ENCODE results near the gene ZNF512B.
"Not testable (repeated sequence)": the region's sequence is repeated elsewhere in the genome, so short reads cannot be mapped to it uniquely, and the experiment has no call there.

ZNF512B gene

DNA sequence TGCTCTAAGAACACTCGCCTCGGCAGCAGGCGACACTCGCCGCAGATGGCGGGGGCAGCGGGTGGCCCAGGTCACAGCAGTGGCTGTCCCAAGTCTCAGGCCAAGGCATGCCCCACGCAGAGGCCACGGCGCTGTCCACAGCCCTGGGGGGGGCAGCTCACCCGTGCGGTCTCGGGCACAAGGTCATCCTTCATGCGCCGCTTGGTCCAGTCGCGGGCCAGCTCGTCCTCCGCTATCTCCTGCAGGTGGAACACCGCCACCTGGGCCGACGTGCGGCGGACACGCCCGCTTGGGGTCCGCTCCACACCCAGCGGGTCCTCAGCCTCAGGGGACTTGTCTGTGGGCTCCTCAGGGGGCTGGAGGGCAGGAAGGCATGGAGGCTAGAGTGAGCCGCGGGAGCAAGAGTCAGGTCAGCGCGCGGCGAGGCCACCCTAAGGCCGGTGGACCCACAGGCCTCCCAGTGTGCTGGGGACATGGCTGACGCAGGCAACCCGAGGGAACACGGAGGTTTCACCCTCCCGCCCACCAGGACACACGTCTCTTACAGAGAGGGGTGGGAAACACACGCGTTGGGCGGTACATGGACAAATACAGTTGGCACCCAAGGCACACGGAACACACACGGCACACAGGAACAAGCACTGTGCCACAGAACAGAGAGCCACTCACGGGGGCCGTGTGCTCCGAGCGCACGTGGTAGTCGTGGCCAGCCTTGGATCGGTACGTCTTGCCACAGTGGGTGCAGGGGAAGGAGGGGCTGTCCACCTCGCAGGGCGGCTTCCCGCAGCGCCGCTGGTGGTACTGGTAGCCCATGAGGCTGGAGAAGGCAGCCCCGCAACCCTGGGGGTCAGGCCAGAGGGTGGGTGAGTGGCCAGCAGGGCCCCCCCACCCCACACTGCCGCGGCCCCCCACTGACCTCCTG, 7.0 kb downstream of the ZNF512B start:
- no peak for DNase-seq (ENCODE audit: low read depth in 2 of 2)

DNA sequence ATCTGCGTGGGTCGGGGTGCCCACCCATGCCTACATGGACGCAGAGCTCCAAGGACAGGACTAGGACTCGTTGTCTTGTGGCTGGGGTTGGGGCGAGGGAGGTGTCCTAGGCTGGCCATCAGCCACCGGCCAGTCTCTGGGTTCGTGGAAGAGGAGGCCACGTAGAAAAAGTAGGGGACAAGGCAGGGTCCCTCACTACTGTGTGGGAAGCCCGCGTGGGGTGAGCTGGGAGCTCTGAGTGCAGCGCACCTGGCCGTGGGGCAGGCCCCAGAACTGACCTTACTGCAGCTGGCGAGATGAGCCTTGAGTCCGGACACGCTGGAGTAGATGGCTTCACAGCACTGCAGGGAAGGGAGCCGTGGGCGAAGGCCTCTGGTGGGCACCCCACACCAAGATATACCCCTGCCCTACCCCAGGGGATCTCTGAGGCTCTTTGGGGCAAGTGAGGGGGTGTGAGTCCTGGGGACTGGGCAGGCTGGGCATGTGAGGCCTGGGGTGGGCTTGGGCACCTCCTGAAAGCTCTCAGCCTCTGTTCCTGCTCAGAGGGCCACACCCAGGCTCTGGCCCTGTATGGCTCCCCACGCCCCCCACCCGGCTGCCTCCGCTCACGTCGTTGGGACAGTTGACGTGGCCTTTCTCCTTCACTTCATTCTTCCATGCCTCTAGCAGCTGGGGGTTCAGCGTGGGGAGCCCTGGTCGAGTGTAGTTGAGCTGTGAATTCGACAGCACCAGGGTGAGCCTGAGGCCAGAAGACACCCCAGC, 7.9 kb downstream of the ZNF512B start:
- DNase-seq (ENCODE audit: low read depth in 2 of 2): no peak

DNA sequence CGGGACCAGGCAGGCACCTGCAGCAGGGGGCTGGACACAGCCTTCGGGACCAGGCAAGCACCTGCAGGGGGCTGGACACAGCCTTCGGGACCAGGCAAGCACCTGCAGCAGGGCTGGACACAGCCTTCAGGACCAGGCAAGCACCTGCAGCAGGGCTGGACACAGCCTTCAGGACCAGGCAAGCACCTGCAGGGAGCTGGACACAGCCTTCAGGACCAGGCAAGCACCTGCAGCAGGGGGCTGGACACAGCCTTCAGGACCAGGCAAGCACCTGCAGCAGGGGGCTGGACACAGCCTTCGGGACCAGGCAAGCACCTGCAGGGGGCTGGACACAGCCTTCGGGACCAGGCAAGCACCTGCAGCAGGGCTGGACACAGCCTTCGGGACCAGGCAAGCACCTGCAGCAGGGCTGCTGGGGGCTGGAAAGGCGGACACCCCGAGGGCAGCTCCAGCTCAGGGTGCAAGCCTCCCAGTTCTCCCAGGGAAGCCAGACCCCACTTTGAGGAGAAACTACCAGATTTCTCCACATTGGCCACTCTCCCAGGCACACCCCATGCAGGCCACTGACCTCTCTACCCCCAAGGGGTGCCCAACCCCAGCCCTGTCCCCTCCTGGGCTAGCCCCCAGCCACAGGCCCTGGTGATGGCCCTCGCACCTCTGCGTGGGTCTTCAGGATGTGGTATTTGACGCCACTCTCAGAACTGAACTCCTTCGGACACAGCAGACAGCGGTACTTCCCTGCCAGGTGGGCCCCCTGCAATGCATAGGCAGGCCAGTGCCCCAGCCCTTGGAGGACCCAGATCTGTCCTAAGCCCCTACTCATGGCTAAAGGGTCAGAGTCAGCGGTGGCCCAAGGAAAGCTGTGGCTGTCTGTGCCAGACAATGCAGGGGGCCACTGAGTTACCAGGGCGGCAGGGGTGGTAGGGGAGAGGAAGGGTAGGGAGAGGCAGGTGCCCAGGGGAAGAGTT, 8.8 kb downstream of the ZNF512B start:
- not testable (repeated sequence) for DNase-seq (ENCODE audit: low read depth in 2 of 2)

DNA sequence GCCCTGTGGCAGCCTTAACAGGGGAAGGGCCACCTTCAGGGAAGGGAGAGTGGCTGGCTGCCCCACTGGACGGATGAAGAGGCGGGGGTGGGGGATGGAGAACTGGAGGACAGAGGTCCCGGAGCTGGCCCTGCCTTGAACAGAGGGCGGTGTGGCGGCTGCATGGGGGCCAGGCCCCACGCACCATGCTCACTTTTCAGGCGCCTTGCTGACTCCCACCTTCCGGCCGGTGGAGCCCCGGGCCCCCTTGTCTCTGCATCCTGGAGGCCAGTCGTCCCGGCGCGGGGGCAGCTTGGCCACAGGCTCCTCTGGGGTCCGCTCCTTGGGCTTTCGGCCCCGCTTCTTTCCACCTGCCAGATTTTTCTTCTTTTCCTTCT, 10.0 kb downstream of the ZNF512B start:
- no peak for DNase-seq (ENCODE audit: low read depth in 2 of 2)

DNA sequence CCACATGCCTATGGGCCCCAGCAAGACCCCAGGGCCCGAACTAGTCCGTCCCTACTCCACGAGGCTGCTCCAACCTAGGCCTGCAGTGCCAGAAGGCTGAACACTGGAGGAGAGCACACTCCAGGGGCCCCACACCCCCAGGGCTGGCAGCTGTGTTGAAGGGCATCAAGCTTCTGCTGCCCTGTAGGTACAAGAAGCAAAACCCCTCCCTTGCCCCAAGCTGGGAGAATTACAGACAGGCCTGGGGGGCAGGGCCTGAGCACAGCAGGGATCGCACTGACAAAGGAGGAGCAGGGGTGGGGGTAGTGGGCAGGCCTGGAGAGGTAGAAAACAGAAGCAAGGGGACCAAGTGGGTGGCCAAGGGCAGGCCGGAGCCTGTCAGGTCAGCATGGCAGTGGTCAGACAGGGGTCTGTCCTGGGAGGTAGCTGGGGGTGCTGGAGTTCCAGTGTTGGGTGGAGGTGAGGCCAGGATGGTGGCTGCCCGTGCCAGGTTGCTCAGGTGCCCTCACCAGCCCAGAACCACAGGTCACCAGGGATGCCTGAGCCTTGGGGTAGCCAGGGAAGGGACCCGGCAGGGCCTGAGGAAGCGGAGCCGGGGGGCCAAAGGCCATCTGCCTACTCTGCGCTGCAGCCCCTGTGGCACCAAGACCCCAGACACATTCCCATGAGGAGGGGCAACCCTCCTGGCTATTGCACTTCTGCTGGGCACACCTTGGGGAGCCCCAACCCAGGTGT, 10.6 kb downstream of the ZNF512B start:
- no peak for DNase-seq (ENCODE audit: low read depth in 2 of 2)

DNA sequence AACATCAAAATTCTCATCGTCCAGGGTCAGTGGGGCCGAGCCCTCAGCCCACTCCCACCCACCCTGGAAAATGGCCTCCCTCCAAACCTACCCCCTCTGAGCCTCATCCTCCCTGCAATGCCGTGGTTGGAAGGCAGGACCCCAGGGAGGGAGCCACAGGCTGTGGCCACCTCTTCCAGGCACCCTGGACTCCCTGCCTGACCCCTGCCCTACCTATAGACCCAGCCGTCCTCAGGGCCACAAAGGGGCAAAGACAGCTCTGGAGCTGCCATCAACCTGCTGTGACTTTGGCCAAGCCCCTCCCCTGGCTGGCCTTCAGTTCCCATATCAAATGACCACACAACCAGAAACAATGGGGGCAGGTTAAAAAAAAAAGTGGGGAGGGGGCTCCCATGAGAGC, 11.3 kb downstream of the ZNF512B start:
- DNase-seq (ENCODE audit: low read depth in 2 of 2): no peak

DNA sequence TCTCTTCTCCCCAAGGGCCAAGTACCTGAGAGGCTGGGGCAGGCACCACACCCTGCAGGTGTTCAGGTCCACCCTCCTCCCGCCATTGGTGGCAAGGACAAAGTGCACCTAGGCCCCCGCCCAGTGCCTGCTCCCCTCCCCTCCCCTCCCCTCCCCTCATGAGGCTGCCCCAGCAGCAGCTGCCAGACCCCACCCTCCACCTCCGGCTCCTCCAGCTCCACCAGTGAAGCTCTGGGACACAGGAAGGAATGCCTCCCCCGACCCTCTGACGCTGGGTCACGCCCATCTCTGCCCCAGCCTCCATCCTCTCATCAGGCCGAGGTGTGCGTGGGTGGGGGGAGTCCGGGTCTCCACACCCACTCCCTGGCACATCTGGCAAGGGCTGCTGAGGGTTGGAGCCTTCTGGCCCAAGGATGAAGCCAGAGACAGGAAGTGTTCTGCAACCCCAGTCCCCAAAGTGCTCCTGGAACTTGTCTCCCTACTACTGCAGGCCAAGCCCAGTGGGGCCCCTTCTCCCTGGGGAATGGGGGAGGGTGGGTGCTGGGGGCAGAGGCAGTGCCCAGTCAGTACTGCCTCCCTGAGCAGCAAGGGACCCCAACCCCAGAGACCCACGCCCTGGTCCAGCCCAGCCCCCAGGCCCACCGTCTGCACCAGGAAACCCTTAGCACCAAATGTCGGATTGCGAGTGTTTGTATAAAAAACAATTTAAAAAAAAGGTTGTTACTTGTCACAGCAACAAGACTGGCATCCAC, 11.9 kb downstream of the ZNF512B start:
- peak in 1 of 2 experiments; percentile 46 for DNase-seq (ENCODE audit: low read depth in 2 of 2)

DNA sequence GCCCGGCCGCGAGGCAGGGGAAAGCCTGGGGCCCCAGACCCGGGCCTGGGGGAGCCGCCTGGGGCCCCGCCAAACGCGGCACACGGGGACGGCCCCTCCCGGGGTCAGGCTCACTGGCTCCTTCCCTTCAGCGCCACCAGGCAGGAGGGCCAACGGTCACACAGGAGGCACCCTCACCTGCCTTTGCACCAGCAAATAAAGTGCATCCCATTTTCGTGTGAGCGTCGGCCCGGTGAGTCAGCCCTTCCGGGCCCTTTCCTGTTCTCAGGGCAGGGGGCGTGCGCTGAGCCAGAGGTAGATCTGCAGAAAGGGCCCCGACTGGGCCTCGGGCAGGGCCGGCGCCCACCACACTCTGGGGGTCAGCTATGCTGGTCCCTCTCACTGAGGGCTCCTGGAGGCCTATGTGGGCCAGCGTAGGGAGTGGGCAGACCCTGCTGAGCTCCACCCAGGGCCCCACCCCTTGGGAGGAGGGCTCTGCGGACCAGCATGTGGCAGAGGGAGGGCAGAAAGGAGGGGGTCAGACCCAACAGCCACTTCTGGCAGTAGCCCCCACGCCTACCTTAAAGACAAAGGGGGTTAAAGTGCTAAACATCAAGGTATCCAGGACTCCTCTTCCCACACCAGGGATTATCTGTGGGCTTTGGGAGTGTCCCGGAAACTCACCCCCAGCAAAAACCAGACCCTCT, 12.6 kb downstream of the ZNF512B start:
- peak; percentile 49 to 67 for DNase-seq (ENCODE audit: low read depth in 2 of 2)

DNA sequence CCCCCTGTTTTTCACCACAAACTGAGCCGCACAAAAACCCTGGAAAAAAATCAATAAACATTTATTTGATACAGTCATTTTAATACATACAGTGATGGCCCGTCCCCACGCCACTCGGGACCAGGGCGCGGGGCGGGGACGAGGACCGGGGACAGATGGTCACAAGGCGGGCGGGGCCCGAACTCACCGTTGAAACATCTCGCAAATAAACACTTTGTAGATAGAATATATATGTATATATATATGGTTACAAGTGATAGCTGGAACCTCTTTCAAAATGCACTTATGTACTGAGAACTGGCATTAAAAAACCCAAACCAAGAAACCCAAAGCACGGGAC, 13.1 kb downstream of the ZNF512B start:
- no peak for DNase-seq (ENCODE audit: low read depth in 2 of 2)

DNA sequence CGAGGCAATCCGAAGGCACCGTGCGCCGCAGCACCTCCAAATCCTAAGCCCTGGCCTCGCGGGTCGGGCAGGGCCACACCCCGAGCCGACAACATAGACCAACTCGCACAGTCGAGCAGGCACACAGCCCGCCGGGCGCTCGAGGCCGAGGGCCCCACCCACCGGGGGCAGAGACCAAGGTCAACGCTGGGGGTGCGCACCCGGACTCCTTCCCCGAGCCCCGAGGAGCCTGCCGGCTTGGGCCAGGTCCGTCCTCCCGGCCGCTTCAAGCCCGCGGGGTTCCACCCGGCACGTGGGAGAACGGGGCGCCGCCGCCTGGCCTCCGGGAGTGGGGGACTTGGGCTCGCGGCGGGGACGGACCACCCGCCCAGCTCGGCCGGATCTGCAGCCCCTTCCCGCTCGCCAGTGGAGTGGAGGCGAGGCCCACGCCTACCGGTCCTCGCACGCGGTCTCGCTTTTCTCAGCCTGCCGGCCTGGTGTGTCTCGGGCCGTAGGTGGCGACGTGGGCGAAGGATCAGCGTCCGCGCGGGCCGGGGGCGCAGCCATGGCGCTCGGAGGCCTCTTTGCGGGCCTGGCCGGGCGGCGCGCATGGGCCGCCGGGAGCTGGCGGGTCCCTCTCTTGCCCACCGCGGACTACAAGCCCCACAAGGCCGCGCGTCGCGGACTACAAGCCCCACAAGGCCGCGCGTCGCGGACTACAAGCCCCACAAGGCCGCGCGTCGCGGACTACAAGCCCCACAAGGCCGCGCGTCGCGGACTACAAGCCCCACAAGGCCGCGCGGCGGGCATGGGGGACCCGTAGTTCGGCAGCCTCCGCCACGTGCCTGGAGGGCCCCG, 13.7 kb downstream of the ZNF512B start, which contains the start of gene UCKL1:
Gene UCKL1, minus strand, starts transcription at position 590 of the 837 bp plus-strand sequence. Its CDS starts 44 bp downstream, at position 546.
- DNase-seq (ENCODE audit: low read depth in 2 of 2): peak; percentile 74 to 86

DNA sequence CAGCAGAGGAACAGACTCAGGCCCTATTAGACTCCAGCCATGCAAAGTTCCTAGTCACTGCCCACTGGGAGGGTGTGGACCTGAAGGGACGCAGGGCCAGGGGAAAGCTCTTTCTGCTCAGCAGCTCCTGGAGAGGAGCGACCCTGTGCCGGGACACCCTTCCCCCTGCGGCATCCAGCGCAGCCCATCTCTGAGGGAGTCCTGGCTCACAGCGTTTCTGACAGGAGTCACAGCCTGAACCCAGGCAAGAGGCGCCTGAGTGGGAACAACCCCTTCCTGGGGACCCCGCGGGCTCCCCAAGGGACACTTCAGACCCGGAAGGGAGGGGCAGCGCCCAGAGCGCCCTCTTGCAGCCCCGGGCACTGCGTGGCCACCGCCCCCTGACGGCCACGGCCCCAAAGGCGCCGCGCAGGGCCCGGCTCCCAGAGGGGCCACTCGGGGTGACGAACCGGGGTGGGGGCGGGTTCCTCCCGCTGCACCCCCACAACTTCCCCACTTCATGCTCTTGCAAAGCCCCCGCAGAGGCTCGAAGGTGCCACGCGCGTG, 14.4 kb downstream of the ZNF512B start:
- DNase-seq (ENCODE audit: low read depth in 2 of 2): no peak

DNA sequence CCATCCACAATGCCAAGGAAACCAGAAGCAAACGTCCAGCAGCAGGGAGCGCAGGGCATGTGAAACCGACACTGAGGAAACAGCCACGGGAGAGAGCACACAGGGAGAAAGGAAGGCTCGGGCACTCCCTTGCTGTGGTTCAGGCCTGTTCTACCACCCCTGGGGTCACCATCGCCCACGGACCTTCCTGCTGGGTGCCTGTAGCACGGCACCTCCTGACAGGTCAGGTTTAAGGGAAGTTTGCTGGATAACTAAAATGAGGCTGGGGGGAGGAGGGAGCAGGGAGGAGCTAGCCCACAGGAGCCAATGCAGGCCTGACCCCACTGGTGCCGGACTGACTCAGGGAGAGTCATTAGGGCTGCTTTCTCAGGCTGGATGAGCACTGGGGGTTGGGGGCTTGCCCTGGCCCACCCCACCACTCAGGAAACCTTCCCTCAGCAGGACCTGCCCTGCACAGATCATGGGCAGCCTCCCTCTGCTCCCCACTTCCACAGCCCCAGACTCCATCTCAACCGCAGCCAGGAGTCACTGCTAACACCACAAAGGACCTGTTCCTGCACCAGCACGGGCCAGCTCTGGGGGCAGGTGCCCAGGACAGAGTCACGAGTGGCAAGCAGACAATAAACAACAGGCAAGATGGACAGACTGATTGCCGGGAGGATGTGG, 15.8 kb downstream of the ZNF512B start:
- no peak for DNase-seq (ENCODE audit: low read depth in 2 of 2)

DNA sequence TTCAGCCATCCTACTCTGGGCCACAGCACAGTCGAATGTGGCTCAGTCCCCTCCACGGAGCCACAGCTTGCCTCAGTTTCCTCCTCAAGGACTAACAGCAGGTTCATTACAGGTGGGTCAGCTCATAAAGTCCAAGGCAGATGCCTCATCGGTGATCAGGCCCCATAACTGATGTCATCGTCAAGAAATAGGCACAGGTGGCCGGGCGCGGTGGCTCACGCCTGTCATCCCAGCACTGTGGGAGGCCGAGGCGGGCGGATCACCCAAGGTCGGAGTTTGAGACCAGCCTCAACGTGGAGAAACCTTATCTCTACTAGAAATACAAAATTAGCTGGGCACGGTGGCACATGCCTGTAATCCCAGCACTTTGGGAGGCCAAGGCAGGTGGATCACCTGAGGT, 17.0 kb downstream of the ZNF512B start:
- DNase-seq (ENCODE audit: low read depth in 2 of 2): no peak

DNA sequence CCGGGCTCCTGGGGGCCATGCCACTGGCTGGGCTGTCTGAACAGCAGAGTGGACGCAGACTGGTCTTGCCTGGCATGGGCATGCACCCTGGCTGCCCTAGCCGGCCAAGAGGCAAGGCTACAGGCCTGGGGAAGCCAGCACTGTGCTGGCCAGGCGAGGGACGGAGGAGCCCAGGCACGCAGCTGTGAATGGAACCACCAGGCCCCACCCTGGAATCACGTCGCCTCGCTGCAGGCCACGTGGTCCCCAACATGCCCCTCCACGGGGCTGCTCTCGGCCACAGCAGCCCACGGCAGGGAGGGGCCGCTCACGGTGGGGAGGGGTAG, 17.6 kb downstream of the ZNF512B start:
- DNase-seq (ENCODE audit: low read depth in 2 of 2): no peak

DNA sequence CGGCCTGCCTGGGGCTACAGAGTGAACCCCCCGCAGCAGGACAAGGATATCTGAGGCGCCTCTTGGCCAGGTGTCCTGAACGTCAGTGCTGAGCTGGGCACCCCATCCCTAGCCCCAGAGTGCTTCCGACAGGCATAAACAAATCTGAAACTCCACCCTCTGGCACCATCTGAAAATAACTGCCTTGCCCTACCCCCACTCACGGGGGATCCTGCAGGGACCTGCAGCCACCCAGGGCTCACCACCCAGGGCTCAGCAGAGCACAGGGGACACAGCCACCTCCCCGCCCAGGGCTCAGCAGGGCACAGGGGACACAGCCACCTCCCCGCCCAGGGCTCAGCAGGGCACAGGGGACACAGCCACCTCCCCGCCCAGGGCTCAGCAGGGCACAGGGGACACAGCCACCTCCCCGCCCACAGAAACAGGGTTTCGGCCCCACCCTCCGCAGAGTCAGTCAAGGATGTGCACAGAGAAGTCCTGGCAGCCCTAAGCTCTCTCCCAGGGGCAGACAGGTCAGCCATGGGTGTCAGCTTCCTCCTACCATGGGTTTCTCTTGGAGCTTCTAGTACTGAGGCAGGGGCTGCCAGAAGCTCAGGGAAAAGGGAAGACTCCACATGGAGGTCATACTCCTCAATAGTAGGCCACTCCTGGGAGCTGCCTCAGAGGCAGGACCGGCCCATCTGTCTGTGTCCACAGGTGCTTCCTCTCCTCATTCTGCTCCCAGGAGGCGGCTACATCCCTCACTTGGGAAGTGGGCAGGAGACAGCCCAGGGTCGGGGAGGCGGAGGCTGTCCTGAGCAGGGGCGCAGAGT, 18.1 kb downstream of the ZNF512B start:
- DNase-seq (ENCODE audit: low read depth in 2 of 2): no peak

DNA sequence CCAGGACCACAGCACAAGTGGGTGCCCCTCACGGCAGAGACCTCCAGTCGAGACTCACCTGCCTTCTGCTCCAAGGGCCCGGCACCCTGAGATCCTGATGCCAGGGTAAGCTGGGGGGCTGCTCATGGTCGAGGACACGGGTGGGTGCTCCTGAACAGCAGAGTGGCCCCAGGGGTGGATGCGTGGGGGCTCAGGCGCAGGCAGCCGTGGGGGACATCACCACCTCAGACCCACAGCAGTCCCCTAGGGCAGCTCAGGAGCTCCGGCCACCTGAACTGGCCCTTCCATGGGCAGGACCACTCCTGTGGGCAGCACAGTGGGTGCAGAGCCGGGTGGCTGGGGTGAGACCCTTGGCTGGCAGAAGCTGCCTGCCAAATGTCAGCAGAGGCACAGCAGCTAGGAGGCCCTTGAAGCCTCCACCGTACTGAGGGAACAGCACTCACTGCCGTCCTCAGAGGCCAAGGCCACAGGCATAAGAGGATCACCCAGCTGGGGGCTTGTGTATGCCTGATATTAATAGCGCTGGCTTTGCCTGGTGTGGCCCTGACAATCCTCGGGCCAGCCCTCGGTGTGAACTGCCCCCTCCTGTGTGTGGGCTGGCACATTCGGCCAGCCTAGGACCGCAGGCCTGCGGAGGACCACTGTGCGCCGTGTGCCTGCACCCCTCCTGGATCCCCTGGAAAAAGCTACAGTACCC, 18.9 kb downstream of the ZNF512B start:
- no peak for DNase-seq (ENCODE audit: low read depth in 2 of 2)

All from stimulated activated CD4-positive, alpha-beta T cell treated with anti-CD3 and anti-CD28 coated beads, Interleukin-12 subunit alpha, Interleukin-12 subunit beta, amount 100 ng/mL, for 24 hours (primary cell).